DOHH2 (cell line): ENCODE data around the gene PCGF6.

Experiments used
- CTCF ChIP-seq: fragments of 200-600 bp; sonication (generic); IDR thresholded peaks from one replicate; pipeline ENCODE4 v1.5.1; 2014; ENCODE audit warnings: antibody characterized with exemption, mild to moderate bottlenecking, low read depth, low read length; ENCODE audit not compliant: poor library complexity, severe bottlenecking
- EZH2phosphoT487 ChIP-seq: fragments of 200-600 bp; sonication (generic); IDR thresholded peaks from 2 replicates; pipeline ENCODE4 v1.6.1; 2017; ENCODE audit warnings: borderline replicate concordance, mild to moderate bottlenecking, antibody characterized with exemption, low read length, moderate library complexity, mixed read lengths

GRCh38 chr10:103273041-103273441 is 77.9 kb downstream of the PCGF6 start:
- no peak for TF ChIP-seq CTCF
- TF ChIP-seq EZH2phosphoT487: no peak
